HepG2 (cell line): Measurements from ENCODE around the gene NKAIN2. TPM values are rescaled to one million over a fixed set of nuclear protein-coding genes. Genes with fewer than 3 reads are reported as not detected.

Experiments
- ATAC-seq: fragments of 200-7000 bp; cut with Tn5 transposase; 3 replicates; pipeline ENCODE4 v1.9.1; 2020; ENCODE audit warnings: mild to moderate bottlenecking, moderate library complexity
- BruUV-seq: library from RNA; stranded (reverse); fragments of 400-500 nt; replicated peaks from 2 replicates; lab custom pipeline; 2021; lab: Mats Ljungman, UMichigan
- CTCF ChIA-PET: fragments of 300-600 bp; formaldehyde crosslinking; extraction: SDS; loops from one replicate; lab custom pipeline; 2021; ENCODE audit warnings: low total read pairs, inconsistent platforms, low intra/inter-chr PET ratio; lab: Yijun Ruan, JAX
- POLR2A ChIA-PET: fragments of 350-600 bp; sonication (Branson Sonifier 250); formaldehyde crosslinking; loops from one replicate; lab custom pipeline; 2020; ENCODE audit warnings: antibody characterized with exemption, inconsistent platforms; lab: Yijun Ruan, JAX
- DNase-seq: peaks from one replicate; pipeline ENCODE4 v3.0.0-alpha.2; 2015; ENCODE audit warnings: low spot score
- FAIRE-seq: peaks from 3 replicates; lab custom pipeline; 2011; peaks lifted over from hg19 to GRCh38; lab: Jason Lieb, UNC
- H2AFZ ChIP-seq: one replicate; pipeline ENCODE4 v1.6.1; 2011; ENCODE audit warnings: low read length, inconsistent platforms
- H3K27ac ChIP-seq: fragments of 300-600 bp; 3 replicates; pipeline ENCODE4 v1.8.0; 2011; ENCODE audit warnings: mixed run types, mild to moderate bottlenecking, mixed read lengths, low read length, inconsistent platforms; ENCODE audit not compliant: insufficient read depth; ENCODE audit errors: extremely low read length
- H3K27me3 ChIP-seq, 2 experiments: fragments of 200-600 bp in 1 of 2; 2 replicates in 1 of 2; 3 replicates in 1 of 2; pipeline versions ENCODE4 v1.6.0 to v1.8.0; 2011; ENCODE audit warnings: low read length in 2 of 2, mild to moderate bottlenecking in 2 of 2, moderate library complexity in 2 of 2, inconsistent platforms in 1 of 2; ENCODE audit not compliant: insufficient read depth in 2 of 2, control insufficient read depth in 1 of 2
- H3K36me3 ChIP-seq, 2 experiments: fragments of 200-600 bp in 1 of 2; replicated peaks in 1 of 2; 2 replicates in 1 of 2; 3 replicates in 1 of 2; pipeline versions ENCODE4 v1.5.1 to v1.8.0; 2011; ENCODE audit warnings: low read length in 2 of 2, inconsistent platforms in 1 of 2; ENCODE audit not compliant: insufficient read depth in 2 of 2, control insufficient read depth in 1 of 2
- H3K4me1 ChIP-seq: 2 replicates; pipeline ENCODE4 v1.5.1; 2012; ENCODE audit warnings: low read length, inconsistent platforms; ENCODE audit not compliant: insufficient read depth
- H3K4me2 ChIP-seq: 2 replicates; pipeline ENCODE4 v1.6.0; 2011; ENCODE audit warnings: low read depth, low read length, inconsistent platforms
- H3K4me3 ChIP-seq, 3 experiments: fragments of 200-600 bp in 1 of 3; sonication (generic), shearing (Covaris generic) in 1 of 3; replicated peaks in 1 of 3; 2 replicates each; pipeline ENCODE4 v1.5.1; 2011 to 2016; ENCODE audit warnings: low read length in 3 of 3, inconsistent platforms in 2 of 3, low read depth in 2 of 3, mild to moderate bottlenecking in 2 of 3, control low read depth in 1 of 3, mixed read lengths in 1 of 3; ENCODE audit not compliant: insufficient read depth in 1 of 3
- H3K79me2 ChIP-seq: one replicate; pipeline ENCODE4 v1.6.1; 2011; ENCODE audit warnings: low read length, inconsistent platforms; ENCODE audit not compliant: insufficient read depth
- H3K9ac ChIP-seq: 2 replicates; pipeline ENCODE4 v1.6.0; 2011; ENCODE audit warnings: mild to moderate bottlenecking, low read depth, low read length, inconsistent platforms; ENCODE audit not compliant: insufficient read depth
- H3K9me3 ChIP-seq: 2 replicates; pipeline ENCODE4 v1.5.1; 2012; ENCODE audit warnings: mild to moderate bottlenecking, low read length
- H4K20me1 ChIP-seq: 2 replicates; pipeline ENCODE4 v1.6.0; 2011; ENCODE audit warnings: inconsistent platforms, mild to moderate bottlenecking, low read length, moderate library complexity; ENCODE audit not compliant: insufficient read depth
- DNMT1 ChIP-seq: sonication (generic); formaldehyde crosslinking; IDR thresholded peaks from 2 replicates; pipeline ENCODE4 v1.5.1; 2020; ENCODE audit warnings: mild to moderate bottlenecking, missing genetic modification reagents
- IRF2 ChIP-seq: IDR thresholded peaks from 2 replicates; pipeline ENCODE4 v1.6.1; 2018; ENCODE audit warnings: missing genetic modification reagents, missing compliant biosample characterization
- KDM6A ChIP-seq: IDR thresholded peaks from 2 replicates; pipeline ENCODE4 v1.6.1; 2016; ENCODE audit warnings: low read depth
- MAFF ChIP-seq: IDR thresholded peaks from 2 replicates; pipeline ENCODE4 v1.6.1; 2011; ENCODE audit warnings: low read depth, low read length, improper control_type of control experiment
- MAFK ChIP-seq, 2 experiments: IDR thresholded peaks in 1 of 2; conservative IDR thresholded peaks in 1 of 2; 2 replicates each; pipeline ENCODE4 v1.6.1; 2011; ENCODE audit warnings: improper control_type of control experiment in 2 of 2, low read length in 2 of 2
- MEIS1 ChIP-seq: sonication (generic); formaldehyde crosslinking; IDR thresholded peaks from 2 replicates; pipeline ENCODE4 v1.9.0; 2021; ENCODE audit warnings: mild to moderate bottlenecking, missing genetic modification reagents, moderate library complexity, borderline replicate concordance
- MXD3 ChIP-seq: IDR thresholded peaks from 2 replicates; pipeline ENCODE4 v1.6.1; 2016; ENCODE audit warnings: mild to moderate bottlenecking, missing biosample characterization, missing genetic modification reagents
- PBX2 ChIP-seq: IDR thresholded peaks from 2 replicates; pipeline ENCODE4 v1.6.1; 2016; ENCODE audit warnings: control low read depth
- PLRG1 ChIP-seq: fragments of 450-650 bp; conservative IDR thresholded peaks from 2 replicates; pipeline ENCODE4 v1.6.1; 2016
- STAT5B ChIP-seq: sonication (generic); formaldehyde crosslinking; IDR thresholded peaks from 2 replicates; pipeline ENCODE4 v1.4.0; 2020; ENCODE audit warnings: missing genetic modification reagents
- SYNCRIP ChIP-seq: fragments of 200-400 bp; formaldehyde crosslinking; IDR thresholded peaks from 2 replicates; pipeline ENCODE4 v1.6.1; 2018; ENCODE audit warnings: mild to moderate bottlenecking, low read depth, low read length; ENCODE audit not compliant: insufficient read depth
- ZNF484 ChIP-seq: sonication (generic); formaldehyde crosslinking; IDR thresholded peaks from 2 replicates; pipeline ENCODE4 v1.5.1; 2020; ENCODE audit warnings: mild to moderate bottlenecking, low read depth, missing genetic modification reagents, borderline replicate concordance
- ZNF510 ChIP-seq: sonication (generic); formaldehyde crosslinking; IDR thresholded peaks from 2 replicates; pipeline ENCODE4 v1.4.0; 2020; ENCODE audit warnings: low read depth, mild to moderate bottlenecking, missing genetic modification reagents
- ZNF557 ChIP-seq: sonication (generic); formaldehyde crosslinking; IDR thresholded peaks from 2 replicates; pipeline ENCODE4 v1.4.0; 2020; ENCODE audit warnings: missing genetic modification reagents
- ZNF614 ChIP-seq: IDR thresholded peaks from 2 replicates; pipeline ENCODE4 v1.6.1; 2018; ENCODE audit warnings: missing biosample characterization, missing genetic modification reagents, inconsistent platforms, borderline replicate concordance
- ZNF652 ChIP-seq: IDR thresholded peaks from 2 replicates; pipeline ENCODE4 v1.6.1; 2016; ENCODE audit warnings: low read depth, borderline replicate concordance
- ZNF891 ChIP-seq: sonication (generic); formaldehyde crosslinking; IDR thresholded peaks from 2 replicates; pipeline ENCODE4 v1.5.0; 2020; ENCODE audit warnings: mild to moderate bottlenecking, missing genetic modification reagents
- WGBS: methylation state at CpG from one replicate; pipeline ENCODE4 v1.1.6; 2017; ENCODE audit warnings: low lambda C conversion rate; 5-methylcytosine and 5-hydroxymethylcytosine counted together
- in situ Hi-C: cut with HindIII; loops from 2 replicates; pipeline ENCODE4 v1.10.0; 2017; ENCODE audit warnings: low pct_unique_long_range_greater_than_20kb; ENCODE audit not compliant: extremely low pct_ligation_motif_present
- intact Hi-C: fragments of 100-400 bp; cut with micrococcal nuclease; formaldehyde crosslinking; loops from one replicate; pipeline ENCODE4 v1.10.0; 2022; ENCODE audit not compliant: unreplicated experiment
- polyA plus RNA-seq, 8 experiments: library from polyadenylated mRNA; depleted of rRNA in 3 of 8; stranded (reverse) in 7 of 8; unstranded in 1 of 8; fragments of >200 nt; fragmentation: Illumina TruSeq in 4 of 8; extraction: Trizol in 4 of 8; gene quantifications; 2 replicates each; pipeline versions ENCODE4 v1.2.1 to v1.2.3, GENCODE V29; 2011 to 2016; ENCODE audit warnings: low read depth in 4 of 8, missing spikeins in 1 of 8, mixed read lengths in 1 of 8; ENCODE audit not compliant: insufficient read depth in 1 of 8
- total RNA-seq, 5 experiments: library from RNA; depleted of rRNA; stranded (reverse); fragments of >200 nt; fragmentation: Illumina TruSeq; extraction: Trizol; gene quantifications; 2 replicates each; pipeline ENCODE4 v1.2.3, GENCODE V29; 2016; ENCODE audit warnings: low read depth in 1 of 5
- TF ChIP-seq, protein P1 (sequence below): sonication (generic); formaldehyde crosslinking; conservative IDR thresholded peaks from 2 replicates; pipeline ENCODE4 v1.8.0; 2022; ENCODE audit warnings: low read depth, missing genetic modification reagents

Gene NKAIN2
- total and polyA plus RNA-seq, 2 of the 13 experiments (the other 11 are each of a cell fraction or from before 2014, with no cell fraction given), result not detected

- DNase-seq, result no peak
- H3K36me3 ChIP-seq, result no peaks in the 10 kb centered on the region
- no peak overlapping the region for H3K4me3 ChIP-seq
- no peak overlapping the region for H3K9ac ChIP-seq
- no peaks in the 10 kb centered on the region for H4K20me1 ChIP-seq
- no peaks in the 10 kb centered on the region for H3K9me3 ChIP-seq
- H2AFZ ChIP-seq, result no peak overlapping the region
- CTCF ChIA-PET, result no interaction called here
- 57% methylated on average over 4 of the region's 4 CpGs for WGBS
- no peak for FAIRE-seq
- no peak overlapping the region for H3K4me2 ChIP-seq
- no TSS peak for BruUV-seq
- no peak overlapping the region for H3K27ac ChIP-seq
- TF ChIP-seq MAFF (peak; percentile 75), MAFK (conservative IDR thresholded peaks at IDR 0.05 in 1 of 2, IDR thresholded peaks at IDR 0.05 in 1 of 2; ENCODE audit: low read length in 2 of 2) (peak; percentile 72 to 86; a peak in 3 of 4 replicates), ZNF891 (CRISPR knock-in tag) (no peak), MXD3 (CRISPR knock-in tag) (no peak), DNMT1 (CRISPR knock-in tag) (no peak), ZNF510 (CRISPR knock-in tag) (no peak), STAT5B (CRISPR knock-in tag) (no peak)
- H3K79me2 ChIP-seq, result no peaks in the 10 kb centered on the region
- H3K27me3 ChIP-seq, result no peaks in the 10 kb centered on the region
- POLR2A ChIA-PET, result no interaction called here
- in situ Hi-C loops (no loop called here), intact Hi-C loops (no loop called here)
- no peak for ATAC-seq
- H3K4me1 ChIP-seq, result no peaks in the 10 kb centered on the region
Observed at GRCh38 chr6:123850555-123850954, 46.9 kb downstream of the NKAIN2 start.

DNA sequence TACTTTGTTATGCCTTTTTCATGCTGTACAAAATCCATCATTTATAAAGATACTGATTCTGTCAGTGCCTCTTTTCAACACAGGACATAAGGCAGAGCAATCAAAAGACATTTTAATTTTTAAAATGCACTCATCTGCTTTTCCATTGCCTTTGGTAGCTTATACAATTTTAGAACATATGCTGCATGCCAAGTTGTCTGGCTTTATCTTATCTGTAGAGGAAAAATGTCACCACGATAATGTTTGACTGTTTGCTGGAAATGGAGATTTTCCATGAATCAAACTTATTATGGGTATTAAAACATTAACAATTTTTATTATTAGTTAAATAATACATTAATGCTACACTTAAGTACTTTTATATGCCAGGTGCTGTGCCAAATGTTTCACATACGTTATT lies 50.5 kb downstream of the NKAIN2 start:
- WGBS, result 0% methylated on average over 2 of the region's 2 CpGs
- no TSS peak for BruUV-seq
- Histone ChIP-seq H3K9me3 (no peaks in the 10 kb centered on the region), H3K27ac (no peak overlapping the region), H3K79me2 (no peaks in the 10 kb centered on the region), H3K4me2 (no peak overlapping the region), H3K36me3 (no peaks in the 10 kb centered on the region), H4K20me1 (no peaks in the 10 kb centered on the region), H3K4me1 (no peaks in the 10 kb centered on the region), H2AFZ (no peak overlapping the region), H3K27me3 (no peaks in the 10 kb centered on the region), H3K9ac (no peak overlapping the region), H3K4me3 (no peak overlapping the region)
- DNase-seq (no peak), ATAC-seq (no peak), FAIRE-seq (no peak)
- intact Hi-C loops, result no loop called here
- ChIA-PET POLR2A (no interaction called here), CTCF (no interaction called here)
- in situ Hi-C loops, result no loop called here
- TF ChIP-seq KDM6A (CRISPR knock-in tag) (no peak), PBX2 (CRISPR knock-in tag) (no peak), ZNF557 (CRISPR knock-in tag) (no peak), ZNF652 (no peak), MEIS1 (CRISPR knock-in tag) (no peak), IRF2 (CRISPR knock-in tag) (no peak), PLRG1 (no peak), ZNF614 (CRISPR knock-in tag) (no peak), SYNCRIP (no peak), ZNF484 (no peak)
- TF ChIP-seq, protein P1, sequence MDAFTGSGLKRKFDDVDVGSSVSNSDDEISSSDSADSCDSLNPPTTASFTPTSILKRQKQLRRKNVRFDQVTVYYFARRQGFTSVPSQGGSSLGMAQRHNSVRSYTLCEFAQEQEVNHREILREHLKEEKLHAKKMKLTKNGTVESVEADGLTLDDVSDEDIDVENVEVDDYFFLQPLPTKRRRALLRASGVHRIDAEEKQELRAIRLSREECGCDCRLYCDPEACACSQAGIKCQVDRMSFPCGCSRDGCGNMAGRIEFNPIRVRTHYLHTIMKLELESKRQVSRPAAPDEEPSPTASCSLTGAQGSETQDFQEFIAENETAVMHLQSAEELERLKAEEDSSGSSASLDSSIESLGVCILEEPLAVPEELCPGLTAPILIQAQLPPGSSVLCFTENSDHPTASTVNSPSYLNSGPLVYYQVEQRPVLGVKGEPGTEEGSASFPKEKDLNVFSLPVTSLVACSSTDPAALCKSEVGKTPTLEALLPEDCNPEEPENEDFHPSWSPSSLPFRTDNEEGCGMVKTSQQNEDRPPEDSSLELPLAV (CRISPR knock-in tag), result no peak
